GM10248 (cell line): ENCODE results near the gene HNRNPUL1.

Experiments
- CTCF ChIA-PET: fragments of 300-600 bp; sonication (Branson Sonifier 250); formaldehyde crosslinking; extraction: SDS; loops from one replicate; lab custom pipeline; 2021; ENCODE audit warnings: antibody characterized with exemption; lab: Yijun Ruan, JAX
- POLR2A ChIA-PET: fragments of 350-650 bp; sonication (Branson Sonifier 250); formaldehyde crosslinking; extraction: SDS; loops from one replicate; lab custom pipeline; 2020; ENCODE audit warnings: antibody characterized with exemption; lab: Yijun Ruan, JAX
- DNase-seq: peaks from one replicate; pipeline ENCODE4 v3.0.0; 2012; ENCODE audit errors: extremely low spot score
- CTCF ChIP-seq: IDR thresholded peaks from 2 replicates; pipeline ENCODE4 v1.5.1; 2012; ENCODE audit warnings: mild to moderate bottlenecking, low read depth; ENCODE audit errors: extremely low read depth, missing control alignments, control extremely low read depth

The HNRNPUL1 gene

DNA sequence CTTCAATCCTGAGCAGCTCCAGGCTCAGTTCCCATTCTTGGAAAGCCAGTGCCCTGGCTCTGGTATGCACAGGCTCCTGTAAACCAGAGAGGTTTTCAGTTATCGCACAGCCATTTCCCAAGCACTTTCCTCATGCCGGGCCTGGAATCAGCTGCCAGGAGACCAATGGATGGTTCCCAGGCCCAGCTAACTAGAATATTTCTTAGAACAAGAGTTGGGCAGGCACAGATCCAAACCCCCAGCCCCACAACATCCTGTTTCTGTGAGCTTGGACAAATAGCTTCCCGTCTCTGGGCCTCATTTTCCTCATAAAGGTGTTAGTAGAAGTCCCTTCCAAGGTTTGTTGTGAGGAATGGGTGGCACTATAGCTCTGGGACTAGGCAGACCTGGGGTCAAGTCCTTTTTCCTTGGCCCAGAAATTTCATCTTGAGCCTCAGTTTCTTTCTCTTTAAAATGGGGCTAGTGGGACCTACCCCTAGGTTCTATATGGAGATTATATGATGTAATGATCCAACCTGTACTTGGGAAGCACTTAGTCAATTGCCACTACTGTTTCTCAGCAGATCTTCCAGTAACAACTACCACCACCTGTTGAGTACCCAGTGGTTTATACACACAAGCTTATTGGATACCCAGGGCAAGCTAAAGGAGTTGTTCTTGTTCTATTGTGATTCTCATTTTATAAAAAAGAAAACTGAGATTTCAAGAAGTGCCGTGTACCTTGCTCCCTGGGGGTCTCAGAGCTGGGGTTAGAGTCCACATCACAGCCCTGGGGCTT lies 40.7 kb downstream of the HNRNPUL1 start:
- POLR2A ChIA-PET = interaction anchor here (1.0 kb wide), 1 partner anchor 9 kb away, joined by 3 read pairs; no protein-coding TSS in a partner anchor
- DNase-seq = no peak
- CTCF ChIA-PET = interaction anchor here (0.8 to 2.8 kb wide), 7 partner anchors 9 to 160 kb away, joined by 3 to 10 read pairs (median 3); partner anchors contain the start of gene HNRNPUL1
- TF ChIP-seq CTCF = no peak

GRCh38 chr19:41305927-41306793 lies 42.0 kb downstream of the HNRNPUL1 start:
- no peak for DNase-seq
- TF ChIP-seq CTCF = no peak
- ChIA-PET CTCF (interaction anchor here (1.0 to 6.3 kb wide), 5 partner anchors 10 to 162 kb away, joined by 3 to 124 read pairs (median 4); partner anchors contain the start of gene HNRNPUL1), POLR2A (no interaction called here)

GRCh38 chr19:41307090-41307875 lies 43.1 kb downstream of the HNRNPUL1 start:
- CTCF ChIA-PET = interaction anchor here (0.7 to 6.3 kb wide), 18 partner anchors 10 to 180 kb away, joined by 3 to 124 read pairs (median 6); partner anchors contain the start of gene HNRNPUL1

GRCh38 chr19:41307954-41308449 lies 43.8 kb downstream of the HNRNPUL1 start:
- no peak for TF ChIP-seq CTCF
- POLR2A ChIA-PET = interaction anchor here (1.8 kb wide), 1 partner anchor 44 kb away, joined by 7 read pairs; the partner anchor contains the start of gene HNRNPUL1
- no peak for DNase-seq
- CTCF ChIA-PET = interaction anchor here (0.7 to 6.3 kb wide), 25 partner anchors 9 to 645 kb away, joined by 3 to 124 read pairs (median 4); partner anchors contain the start of gene HNRNPUL1

More at GRCh38 chr19:41307090-41307875, 43.1 kb downstream of the HNRNPUL1 start:
- no peak for TF ChIP-seq CTCF
- POLR2A ChIA-PET = interaction anchor here (1.8 kb wide), 1 partner anchor 43 kb away, joined by 7 read pairs; the partner anchor contains the start of gene HNRNPUL1
- no peak for DNase-seq

DNA sequence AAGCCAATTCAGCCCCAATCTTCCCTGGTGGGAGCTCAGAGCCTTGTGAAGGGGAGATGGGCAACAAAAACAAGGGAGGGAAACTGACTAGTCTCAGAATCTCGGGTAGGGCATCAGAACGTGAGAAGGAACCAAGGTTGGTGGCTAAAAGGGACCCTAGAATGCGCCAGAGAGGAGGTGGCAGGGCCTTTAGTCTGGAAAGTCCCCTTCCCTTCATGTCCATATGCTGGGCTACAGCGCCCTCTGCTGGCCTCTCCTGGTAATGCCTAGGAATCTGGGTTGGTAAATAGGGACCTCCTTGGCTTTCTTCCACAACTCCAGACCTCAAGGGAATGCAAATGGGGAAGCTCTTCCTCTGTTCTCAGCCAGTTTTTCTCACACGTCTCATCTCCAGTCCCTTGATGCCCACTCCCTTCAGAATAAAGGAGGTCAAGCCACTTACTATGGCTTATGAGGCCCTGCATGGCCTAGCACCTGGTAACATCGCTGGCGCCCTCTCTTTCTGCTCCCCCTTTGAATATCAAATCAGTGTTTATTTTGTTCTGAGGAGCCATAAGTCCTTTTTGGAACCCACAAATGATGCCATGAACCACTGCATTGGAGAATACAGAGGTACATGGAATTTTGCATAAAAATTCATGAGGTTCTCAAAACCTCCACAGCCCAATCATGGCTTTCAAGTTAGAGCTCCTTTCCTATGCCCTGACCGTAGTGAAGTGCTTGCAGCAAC lies 44.4 kb downstream of the HNRNPUL1 start:
- ChIA-PET POLR2A (interaction anchor here (1.0 to 1.8 kb wide), 2 partner anchors 44 kb away, joined by 3 to 7 read pairs; partner anchors contain the start of gene HNRNPUL1), CTCF (interaction anchor here (0.6 to 6.3 kb wide), 37 partner anchors 8 to 663 kb away, joined by 3 to 124 read pairs (median 4); partner anchors contain the start of gene HNRNPUL1)
- DNase-seq = peak; percentile 78
- peak; percentile 98 for TF ChIP-seq CTCF
